ENCODE data around the gene HSPB7.
"Not testable (repeated sequence)": the region's sequence is repeated elsewhere in the genome, so short reads cannot be mapped to it uniquely, and the experiment has no call there.

Gene HSPB7

GRCh38 chr1:16022393-16022792, 4.5 kb upstream of the HSPB7 start:
- no peak for DNase-seq (ENCODE audit: low read depth in 3 of 3)

- DNase-seq (ENCODE audit: low read depth in 3 of 3): no peak
Observed at GRCh38 chr1:16021681-16022080, 3.8 kb upstream of the HSPB7 start, which contains the start of gene CLCNKA. Gene CLCNKA (plus strand): TSS chr1:16022036. CDS start chr1:16022620, 584 bp downstream.

- DNase-seq (ENCODE audit: low read depth in 3 of 3): not testable (repeated sequence)
Observed at GRCh38 chr1:16020878-16021277, 3.0 kb upstream of the HSPB7 start.

GRCh38 chr1:16020325-16020724, 2.5 kb upstream of the HSPB7 start:
- DNase-seq (ENCODE audit: low read depth in 3 of 3): no peak

GRCh38 chr1:16019644-16020277, 1.9 kb upstream of the HSPB7 start:
- no peak for DNase-seq (ENCODE audit: low read depth in 3 of 3)

- DNase-seq (ENCODE audit: low read depth in 3 of 3): no peak
Observed at GRCh38 chr1:16018749-16019643, 1.2 kb upstream of the HSPB7 start.

- no peak for DNase-seq (ENCODE audit: low read depth in 3 of 3)
Observed at GRCh38 chr1:16018308-16018707, 465 bp upstream of the HSPB7 start.

- DNase-seq (ENCODE audit: low read depth in 3 of 3): no peak
Observed at GRCh38 chr1:16017076-16017460, 775 bp downstream of the HSPB7 start.

- DNase-seq (ENCODE audit: low read depth in 3 of 3): no peak
Observed at GRCh38 chr1:16015960-16016901, 1.6 kb downstream of the HSPB7 start.

- DNase-seq (ENCODE audit: low read depth in 3 of 3): no peak
Observed at GRCh38 chr1:16015491-16015890, 2.4 kb downstream of the HSPB7 start.

GRCh38 chr1:16014509-16015482, 3.0 kb downstream of the HSPB7 start:
- no peak for DNase-seq (ENCODE audit: low read depth in 3 of 3)

- DNase-seq (ENCODE audit: low read depth in 3 of 3): no peak
Observed at GRCh38 chr1:16013908-16014258, 4.0 kb downstream of the HSPB7 start.

GRCh38 chr1:16013220-16013907, 4.5 kb downstream of the HSPB7 start:
- peak; percentile 31 to 55 (median 41) for DNase-seq (ENCODE audit: low read depth in 3 of 3)

GRCh38 chr1:16012590-16013219, 5.1 kb downstream of the HSPB7 start:
- peak in 2 of 3 experiments; percentile 5 to 25 for DNase-seq (ENCODE audit: low read depth in 3 of 3)

- no peak for DNase-seq (ENCODE audit: low read depth in 3 of 3)
Observed at GRCh38 chr1:16011936-16012589, 5.8 kb downstream of the HSPB7 start.

- no peak for DNase-seq (ENCODE audit: low read depth in 3 of 3)
Observed at GRCh38 chr1:16010837-16011236, 7.0 kb downstream of the HSPB7 start.

GRCh38 chr1:16009678-16010077, 8.2 kb downstream of the HSPB7 start:
- no peak for DNase-seq (ENCODE audit: low read depth in 3 of 3)

- peak; percentile 49 to 55 (median 51) for DNase-seq (ENCODE audit: low read depth in 3 of 3)
Observed at GRCh38 chr1:16009030-16009460, 8.8 kb downstream of the HSPB7 start.
